Myocyte (in vitro differentiated cells): Measurements from ENCODE around the gene RIN2. TPM values are rescaled to one million over a fixed set of nuclear protein-coding genes. Genes with fewer than 3 reads are reported as not detected.
"Not testable (repeated sequence)": the region's sequence is repeated elsewhere in the genome, so short reads cannot be mapped to it uniquely, and the experiment has no call there.

ENCODE experiments used
- DNase-seq: peaks from one replicate; pipeline ENCODE4 v3.0.0-alpha.2; 2012; ENCODE audit warnings: low read depth
- total RNA-seq: library from RNA; depleted of rRNA; stranded (reverse); fragments of >200 nt; gene quantifications from 2 replicates; pipeline ENCODE4 v1.2.3, GENCODE V29; 2014

Gene RIN2
- total RNA-seq, 1 donor from 2014 or later = 31.6 TPM

- no peak for DNase-seq
Measured at GRCh38 chr20:19737025-19737424, 21.0 kb upstream of the RIN2 start.

GRCh38 chr20:19738951-19739350 is 19.1 kb upstream of the RIN2 start:
- DNase-seq = no peak

GRCh38 chr20:19739351-19739750 is 18.7 kb upstream of the RIN2 start:
- no peak for DNase-seq

GRCh38 chr20:19740512-19740911 is 17.5 kb upstream of the RIN2 start:
- DNase-seq = no peak

GRCh38 chr20:19741924-19742323 is 16.1 kb upstream of the RIN2 start:
- DNase-seq = no peak

GRCh38 chr20:19742974-19743639 is 15.0 kb upstream of the RIN2 start:
- no peak for DNase-seq

- no peak for DNase-seq
Measured at GRCh38 chr20:19743640-19743995, 14.4 kb upstream of the RIN2 start.

- DNase-seq = no peak
Measured at GRCh38 chr20:19745106-19745505, 13.0 kb upstream of the RIN2 start.

GRCh38 chr20:19745584-19745983 is 12.5 kb upstream of the RIN2 start:
- no peak for DNase-seq

GRCh38 chr20:19746396-19746795 is 11.7 kb upstream of the RIN2 start:
- no peak for DNase-seq

GRCh38 chr20:19747903-19748302 is 10.2 kb upstream of the RIN2 start:
- no peak for DNase-seq

- no peak for DNase-seq
Measured at GRCh38 chr20:19748681-19749080, 9.4 kb upstream of the RIN2 start.

GRCh38 chr20:19749618-19750071 is 8.4 kb upstream of the RIN2 start:
- DNase-seq = no peak

GRCh38 chr20:19750101-19750606 is 7.9 kb upstream of the RIN2 start:
- no peak for DNase-seq

GRCh38 chr20:19750907-19751636 is 7.0 kb upstream of the RIN2 start:
- no peak for DNase-seq

- DNase-seq = not testable (repeated sequence)
Measured at GRCh38 chr20:19754201-19754600, 3.9 kb upstream of the RIN2 start.

- DNase-seq = peak; percentile 20
Measured at GRCh38 chr20:19756761-19757486, 1.1 kb upstream of the RIN2 start.

- peak; percentile 97 for DNase-seq
Measured at GRCh38 chr20:19757487-19758132, 448 bp upstream of the RIN2 start.

- peak; percentile 90 for DNase-seq
Measured at GRCh38 chr20:19758501-19759331, 658 bp downstream of the RIN2 start.

- DNase-seq = no peak
Measured at GRCh38 chr20:19760371-19760721, 2.3 kb downstream of the RIN2 start.

- no peak for DNase-seq
Measured at GRCh38 chr20:19761326-19761725, 3.3 kb downstream of the RIN2 start.
